Esophagus (tissue), 2 donors: ENCODE results near the gene DLGAP1. TPM values are rescaled to one million over a fixed set of nuclear protein-coding genes. Genes with fewer than 3 reads are reported as not detected.

Source experiments
- H3K27ac ChIP-seq, 2 donors: one replicate each; pipeline ENCODE4 v1.5.1; 2013; ENCODE audit warnings: low read depth in 2 of 2, mild to moderate bottlenecking in 2 of 2, inconsistent platforms in 1 of 2, low read length in 1 of 2, moderate library complexity in 1 of 2
- H3K27me3 ChIP-seq, 2 donors: one replicate each; pipeline ENCODE4 v1.6.1; 2013; ENCODE audit warnings: low read length in 2 of 2, control low read depth in 1 of 2, mild to moderate bottlenecking in 1 of 2; ENCODE audit not compliant: insufficient read depth in 2 of 2, control insufficient read depth in 1 of 2
- H3K36me3 ChIP-seq, 2 donors: one replicate each; pipeline ENCODE4 v1.6.1; 2013; ENCODE audit warnings: low read length in 1 of 2; ENCODE audit not compliant: control insufficient read depth in 2 of 2, insufficient read depth in 2 of 2
- H3K4me1 ChIP-seq, 2 donors: one replicate each; pipeline ENCODE4 v1.6.1; 2013; ENCODE audit warnings: low read length in 1 of 2; ENCODE audit not compliant: control insufficient read depth in 2 of 2, insufficient read depth in 2 of 2
- H3K4me3 ChIP-seq, 2 donors: one replicate each; pipeline ENCODE4 v1.5.1; 2013; ENCODE audit warnings: low read length in 2 of 2, mild to moderate bottlenecking in 2 of 2, low read depth in 1 of 2, moderate library complexity in 1 of 2
- H3K9me3 ChIP-seq, 2 donors: one replicate each; pipeline ENCODE4 v1.6.1; 2013; ENCODE audit warnings: mild to moderate bottlenecking in 2 of 2, low read depth in 1 of 2, low read length in 1 of 2, moderate library complexity in 1 of 2; ENCODE audit not compliant: control insufficient read depth in 2 of 2, insufficient read depth in 1 of 2
- WGBS, 2 donors: extraction: QIAGEN DNeasy Blood & Tissue Kit; methylation state at CpG; one replicate each; pipeline ENCODE4 v1.1.7; 2013; 5-methylcytosine and 5-hydroxymethylcytosine counted together
- polyA plus RNA-seq, 2 donors: library from polyadenylated mRNA; stranded (reverse); fragments of 200-250 nt; gene quantifications; one replicate each; pipeline ENCODE4 v1.2.3, GENCODE V29; 2013
- donor health status: healthy with polysubstance abuse.
- donor health status: Bipolar disorder and iron deficiency.

The DLGAP1 gene
- polyA plus RNA-seq, 2 donors: 0.47 to 0.59 TPM

DNA sequence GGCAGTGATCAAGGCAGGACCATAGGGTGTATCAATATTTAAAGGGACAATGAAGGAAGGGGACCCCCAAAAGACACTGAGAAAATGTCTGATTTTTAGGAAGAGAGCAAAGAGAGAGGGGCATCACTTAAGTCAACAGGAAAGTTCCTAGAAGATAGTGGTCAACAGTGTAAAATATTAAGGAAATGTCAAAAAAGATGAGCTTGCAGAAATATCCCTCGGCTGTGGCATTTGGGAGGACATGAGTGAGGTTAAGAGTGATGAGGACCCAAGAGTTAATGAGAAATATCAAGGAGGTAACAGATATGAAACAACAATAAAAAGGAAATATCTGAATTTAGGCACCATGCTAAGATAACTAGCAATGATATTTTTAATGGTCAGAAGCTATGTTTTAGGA, 665.6 kb downstream of the DLGAP1 start:
- Histone ChIP-seq H3K27ac (no peak overlapping the region), H3K27me3 (no peaks in the 10 kb centered on the region), H3K36me3 (no peaks in the 10 kb centered on the region), H3K4me1 (no peaks in the 10 kb centered on the region), H3K4me3 (no peak overlapping the region), H3K9me3 (peaks cover 0 to 3% of the 10 kb centered on the region in 2 donors)
- WGBS, 2 donors: 82 to 87% methylated on average over 1 of the region's 1 CpG

DNA sequence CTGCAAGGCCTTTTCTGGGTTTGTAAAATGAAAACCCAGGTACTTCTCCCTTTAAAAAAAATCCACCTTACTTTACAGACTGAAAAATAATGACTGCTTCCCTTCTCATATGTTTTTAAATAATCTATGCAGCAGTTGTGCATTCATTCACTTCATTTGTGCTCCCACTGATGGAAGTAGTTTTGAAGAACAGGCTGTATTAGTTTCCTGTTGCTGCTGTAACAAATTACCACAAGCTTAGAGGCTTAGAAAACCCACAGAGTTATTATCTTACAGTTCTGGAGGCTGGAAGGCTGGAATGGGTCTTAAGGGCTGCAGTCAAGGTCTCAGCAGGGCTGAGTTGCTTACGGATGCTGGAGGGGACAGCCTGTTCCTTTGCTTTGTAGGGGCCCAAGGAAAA, 670.2 kb downstream of the DLGAP1 start:
- WGBS, 2 donors: 90 to 91% methylated on average over 1 of the region's 1 CpG
- no peak overlapping the region for H3K4me3 ChIP-seq
- H3K27ac ChIP-seq: no peak overlapping the region
- H3K36me3 ChIP-seq: no peaks in the 10 kb centered on the region
- H3K27me3 ChIP-seq: no peaks in the 10 kb centered on the region
- H3K4me1 ChIP-seq: no peaks in the 10 kb centered on the region
- H3K9me3 ChIP-seq: peaks cover 0 to 3% of the 10 kb centered on the region in 2 donors

DNA sequence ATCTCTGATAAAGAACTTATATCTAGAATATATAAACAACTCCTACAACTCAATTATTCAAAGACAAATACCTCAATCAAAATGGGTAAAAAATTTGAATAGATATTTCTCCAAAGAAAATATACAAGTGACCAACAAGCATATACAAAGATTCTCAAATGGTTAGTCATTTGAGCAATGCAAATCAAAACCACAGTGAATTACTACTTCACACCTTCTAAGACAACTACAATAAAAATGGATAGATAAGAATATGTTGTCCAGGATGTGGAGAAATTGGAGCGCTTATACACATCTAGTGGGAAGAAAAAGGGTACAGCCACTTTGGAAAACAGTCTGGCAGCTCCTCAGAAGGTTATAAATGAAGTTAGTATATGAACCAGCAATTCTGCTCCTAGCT, 672.2 kb downstream of the DLGAP1 start:
- Histone ChIP-seq H3K4me3 (no peak overlapping the region), H3K27me3 (no peaks in the 10 kb centered on the region), H3K27ac (no peak overlapping the region), H3K36me3 (no peaks in the 10 kb centered on the region), H3K4me1 (no peaks in the 10 kb centered on the region), H3K9me3 (peaks cover 0 to 3% of the 10 kb centered on the region in 2 donors)
- 90 to 97% methylated on average over 1 of the region's 1 CpG for WGBS, 2 donors

DNA sequence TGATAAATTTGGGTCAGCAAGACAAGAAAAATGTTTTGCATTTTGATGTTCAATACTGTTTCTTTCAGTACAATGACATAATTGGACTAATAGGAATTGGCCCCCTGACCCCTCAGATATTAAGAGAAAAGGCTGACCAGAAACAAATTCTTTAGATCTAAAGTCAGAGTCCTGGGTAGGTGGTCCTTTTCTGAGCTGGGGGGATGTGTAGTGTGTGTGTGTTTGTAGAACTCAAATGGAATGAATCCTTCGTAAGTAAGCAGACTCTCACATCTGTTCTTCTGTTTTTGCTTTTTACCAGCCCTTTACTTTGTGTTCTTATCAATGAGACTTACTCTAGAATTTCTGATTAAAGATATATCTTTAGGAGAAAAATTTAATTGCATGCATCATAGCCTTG, 677.4 kb downstream of the DLGAP1 start:
- Histone ChIP-seq H3K4me3 (no peak overlapping the region), H3K4me1 (no peaks in the 10 kb centered on the region), H3K27ac (no peak overlapping the region), H3K9me3 (no peaks in the 10 kb centered on the region), H3K27me3 (no peaks in the 10 kb centered on the region), H3K36me3 (no peaks in the 10 kb centered on the region)
- 85 to 96% methylated on average over 1 of the region's 1 CpG for WGBS, 2 donors

DNA sequence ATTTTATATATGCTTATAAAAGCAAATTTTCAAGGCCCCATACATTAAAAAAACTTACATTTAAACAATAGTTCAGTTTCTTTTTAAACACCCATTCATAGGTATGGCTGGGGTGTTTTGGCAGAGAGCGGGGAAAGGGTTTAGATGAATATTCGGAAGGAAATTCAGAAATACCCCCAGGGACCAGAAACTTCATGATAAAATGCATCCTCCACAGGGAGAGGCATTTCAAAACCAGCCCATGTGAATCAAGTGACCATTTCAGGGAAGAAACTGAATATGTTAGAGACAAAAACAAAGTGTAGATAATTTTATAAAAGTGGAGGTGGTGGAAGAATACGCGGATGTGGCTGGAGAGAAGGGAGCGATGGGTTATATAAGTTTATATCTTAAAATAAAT, 678.0 kb downstream of the DLGAP1 start:
- 83 to 89% methylated on average over 5 of the region's 5 CpGs for WGBS, 2 donors
- H3K27ac ChIP-seq: no peak overlapping the region
- H3K36me3 ChIP-seq: no peaks in the 10 kb centered on the region
- no peaks in the 10 kb centered on the region for H3K27me3 ChIP-seq
- H3K4me1 ChIP-seq: no peaks in the 10 kb centered on the region
- no peak overlapping the region for H3K4me3 ChIP-seq
- no peaks in the 10 kb centered on the region for H3K9me3 ChIP-seq

DNA sequence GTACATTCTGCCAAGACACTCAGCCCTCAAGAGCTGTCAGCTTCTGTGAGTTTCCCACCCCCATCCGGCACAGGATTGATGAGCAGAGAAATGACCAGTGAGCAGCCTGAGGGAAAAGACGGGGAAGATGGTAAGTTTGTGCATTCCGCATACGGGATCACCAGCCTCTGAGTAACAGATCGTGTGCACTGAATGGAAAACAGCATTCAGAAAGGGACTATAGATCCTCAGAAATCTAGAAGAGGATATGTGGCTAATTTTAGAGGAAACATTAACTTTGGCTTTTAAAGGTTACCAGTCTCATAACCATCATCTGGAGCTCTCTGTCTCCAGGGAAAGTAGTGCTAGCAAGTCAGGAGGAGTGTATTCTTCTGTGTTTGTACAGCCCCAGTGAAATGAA, 679.1 kb downstream of the DLGAP1 start:
- H3K4me1 ChIP-seq: no peaks in the 10 kb centered on the region
- H3K4me3 ChIP-seq: no peak overlapping the region
- H3K9me3 ChIP-seq: no peaks in the 10 kb centered on the region
- no peak overlapping the region for H3K27ac ChIP-seq
- WGBS, 2 donors: 90 to 95% methylated on average over 5 of the region's 5 CpGs
- no peaks in the 10 kb centered on the region for H3K36me3 ChIP-seq
- H3K27me3 ChIP-seq: no peaks in the 10 kb centered on the region

DNA sequence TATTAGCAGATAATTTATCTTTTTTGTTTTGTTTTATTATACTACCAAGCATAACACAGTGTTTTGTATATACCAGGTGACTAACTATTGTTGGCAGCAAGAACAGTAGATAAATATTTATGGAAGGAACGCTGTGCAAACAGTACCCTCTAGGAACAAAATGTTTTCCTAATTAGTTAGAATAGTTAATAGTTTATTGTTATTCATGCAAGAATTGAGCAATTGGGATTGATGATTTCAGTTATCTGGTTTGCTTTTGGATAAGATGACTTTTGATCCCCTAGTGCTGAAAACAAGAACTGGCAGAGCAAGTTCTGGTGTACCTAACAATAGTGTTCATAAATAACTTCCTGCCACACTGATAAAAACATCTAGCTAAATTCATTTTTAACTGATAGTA, 681.8 kb downstream of the DLGAP1 start:
- H3K4me1 ChIP-seq: no peaks in the 10 kb centered on the region
- no peak overlapping the region for H3K27ac ChIP-seq
- no peaks in the 10 kb centered on the region for H3K9me3 ChIP-seq
- H3K36me3 ChIP-seq: no peaks in the 10 kb centered on the region
- 27 to 29% methylated on average over 1 of the region's 1 CpG for WGBS, 2 donors
- H3K4me3 ChIP-seq: no peak overlapping the region
- no peaks in the 10 kb centered on the region for H3K27me3 ChIP-seq

DNA sequence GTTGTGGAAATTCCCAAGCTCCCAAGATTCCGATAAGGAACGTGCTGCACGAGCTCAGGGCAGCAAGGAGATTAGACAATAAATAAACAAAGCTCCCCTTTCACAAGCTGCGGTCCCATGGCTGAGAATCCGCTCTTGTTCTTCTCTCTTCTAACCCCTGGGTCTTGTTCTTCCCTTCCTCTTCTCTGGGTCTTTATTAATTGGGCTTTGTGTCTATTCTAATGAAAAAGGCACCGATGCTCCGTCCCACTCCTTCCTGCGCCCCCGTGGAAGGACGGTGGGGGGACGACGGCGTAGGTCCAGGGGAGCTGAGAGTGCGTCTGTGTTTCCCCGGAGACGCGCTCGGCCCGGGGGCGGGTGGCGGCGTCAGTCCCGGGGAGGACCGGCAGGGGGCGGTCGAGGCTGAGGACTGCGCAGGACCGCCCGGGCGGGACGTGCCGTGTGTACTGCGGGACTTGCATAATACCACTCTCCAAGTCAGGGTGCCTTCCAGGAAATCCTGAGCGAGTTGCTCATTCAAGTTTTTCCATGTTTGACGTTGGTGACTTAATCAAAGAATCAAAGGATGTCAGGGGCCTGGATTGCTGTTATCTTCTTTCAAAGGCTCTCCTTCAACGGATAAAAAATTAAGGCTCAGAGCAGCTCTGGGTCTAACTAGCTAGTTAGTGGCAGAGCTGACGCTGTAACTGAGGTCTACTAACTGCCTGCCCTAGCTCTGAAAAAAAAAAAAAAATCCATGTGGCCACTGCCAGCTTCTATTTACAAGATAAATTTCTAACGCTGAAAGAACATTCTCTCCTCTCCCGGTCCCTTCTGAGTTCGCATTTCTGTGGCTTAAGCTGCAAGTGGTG, 683.8 kb downstream of the DLGAP1 start:
- Histone ChIP-seq H3K27me3 (no peaks in the 10 kb centered on the region), H3K36me3 (no peaks in the 10 kb centered on the region), H3K9me3 (no peaks in the 10 kb centered on the region), H3K4me1 (no peaks in the 10 kb centered on the region), H3K27ac (no peak overlapping the region), H3K4me3 (no peak overlapping the region)
- 3 to 5% methylated on average over 40 of the region's 40 CpGs for WGBS, 2 donors

DNA sequence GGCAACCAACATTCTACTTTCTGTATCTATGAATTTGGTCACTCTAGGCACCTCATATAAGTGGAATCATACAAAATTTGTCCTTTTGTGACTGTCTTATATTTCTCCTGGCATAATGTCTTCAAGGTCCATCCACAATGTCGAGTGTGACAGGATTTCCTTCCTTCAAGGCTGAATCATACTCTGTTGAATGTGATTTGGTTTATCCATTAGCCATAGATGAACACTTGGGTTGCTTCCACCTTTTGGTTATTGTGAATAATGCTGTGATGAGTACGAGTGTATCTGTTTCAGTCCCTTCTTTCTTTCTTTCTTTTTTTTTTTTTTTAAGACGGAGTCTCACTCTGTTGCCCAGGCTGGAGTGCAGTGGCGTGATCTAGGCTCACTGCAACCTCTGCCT, 693.8 kb downstream of the DLGAP1 start:
- H3K9me3 ChIP-seq: no peaks in the 10 kb centered on the region
- no peaks in the 10 kb centered on the region for H3K27me3 ChIP-seq
- H3K27ac ChIP-seq: no peak overlapping the region
- H3K36me3 ChIP-seq: no peaks in the 10 kb centered on the region
- WGBS, 2 donors: 81 to 88% methylated on average over 4 of the region's 4 CpGs
- no peaks in the 10 kb centered on the region for H3K4me1 ChIP-seq
- no peak overlapping the region for H3K4me3 ChIP-seq

DNA sequence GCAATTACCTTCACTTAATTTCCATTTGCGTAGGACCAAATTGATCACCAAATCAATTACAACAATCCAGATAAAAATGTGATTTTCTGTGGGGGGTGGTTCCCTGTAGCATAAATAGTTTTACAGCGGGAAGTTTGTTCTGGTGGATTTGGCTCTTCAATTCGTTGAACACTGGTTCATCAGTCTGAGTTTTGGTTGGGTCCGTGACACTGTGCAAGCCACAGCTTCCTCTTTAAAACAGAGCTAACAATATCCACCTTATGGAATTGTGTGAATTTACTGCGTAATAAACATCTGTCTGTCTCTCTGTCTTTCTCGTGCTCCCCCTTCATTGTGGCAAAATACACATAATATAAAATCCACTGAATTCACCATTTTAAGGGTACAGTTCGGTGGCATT, 694.4 kb downstream of the DLGAP1 start:
- WGBS, 2 donors: 80 to 82% methylated on average over 7 of the region's 7 CpGs
- Histone ChIP-seq H3K4me3 (no peak overlapping the region), H3K4me1 (no peaks in the 10 kb centered on the region), H3K27ac (no peak overlapping the region), H3K9me3 (no peaks in the 10 kb centered on the region), H3K27me3 (no peaks in the 10 kb centered on the region), H3K36me3 (no peaks in the 10 kb centered on the region)
